ENCODE results near the gene SCAF11. TPM values are rescaled to one million over a fixed set of nuclear protein-coding genes. Genes with fewer than 3 reads are reported as not detected.

SCAF11 gene
- polyA plus RNA-seq, 1 experiment = 25.2 TPM

DNA sequence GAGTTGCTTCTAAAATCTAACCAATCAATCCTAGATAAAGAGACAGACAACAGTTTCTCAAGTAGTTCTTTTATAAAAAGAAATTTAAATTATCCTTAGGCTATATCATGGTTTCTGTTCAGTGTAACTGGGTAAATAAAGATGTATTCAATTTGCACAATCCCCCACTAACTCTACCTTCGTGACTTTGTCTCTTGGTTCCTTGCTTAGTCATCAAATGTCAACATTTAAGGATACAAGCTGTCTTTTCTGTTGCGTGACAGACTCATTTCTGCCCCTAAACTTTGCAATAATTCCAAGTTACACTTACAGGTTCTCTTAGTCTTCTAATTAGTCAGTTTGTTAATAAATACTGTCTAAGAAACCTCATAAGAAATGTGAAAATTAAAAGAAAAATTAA, 50.6 kb downstream of the SCAF11 start:
- no peaks in the 10 kb centered on the region for H3K27me3 ChIP-seq (ENCODE audit: control insufficient read depth, insufficient read depth, low read length)
- CTCF ChIA-PET = no interaction called here
- H3K4me3 ChIP-seq (ENCODE audit: low read depth, low read length) = no peak overlapping the region
- POLR2A ChIA-PET = no interaction called here
- H3K36me3 ChIP-seq (ENCODE audit: control insufficient read depth, insufficient read depth, low read length) = peaks cover 5% of the 10 kb centered on the region; the same call in 1 of the 2 replicates
- DNase-seq (ENCODE audit: low read depth) = no peak
- TF ChIP-seq, protein P1, sequence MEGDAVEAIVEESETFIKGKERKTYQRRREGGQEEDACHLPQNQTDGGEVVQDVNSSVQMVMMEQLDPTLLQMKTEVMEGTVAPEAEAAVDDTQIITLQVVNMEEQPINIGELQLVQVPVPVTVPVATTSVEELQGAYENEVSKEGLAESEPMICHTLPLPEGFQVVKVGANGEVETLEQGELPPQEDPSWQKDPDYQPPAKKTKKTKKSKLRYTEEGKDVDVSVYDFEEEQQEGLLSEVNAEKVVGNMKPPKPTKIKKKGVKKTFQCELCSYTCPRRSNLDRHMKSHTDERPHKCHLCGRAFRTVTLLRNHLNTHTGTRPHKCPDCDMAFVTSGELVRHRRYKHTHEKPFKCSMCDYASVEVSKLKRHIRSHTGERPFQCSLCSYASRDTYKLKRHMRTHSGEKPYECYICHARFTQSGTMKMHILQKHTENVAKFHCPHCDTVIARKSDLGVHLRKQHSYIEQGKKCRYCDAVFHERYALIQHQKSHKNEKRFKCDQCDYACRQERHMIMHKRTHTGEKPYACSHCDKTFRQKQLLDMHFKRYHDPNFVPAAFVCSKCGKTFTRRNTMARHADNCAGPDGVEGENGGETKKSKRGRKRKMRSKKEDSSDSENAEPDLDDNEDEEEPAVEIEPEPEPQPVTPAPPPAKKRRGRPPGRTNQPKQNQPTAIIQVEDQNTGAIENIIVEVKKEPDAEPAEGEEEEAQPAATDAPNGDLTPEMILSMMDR (IDR thresholded peaks at IDR 0.05; ENCODE audit: insufficient read depth, low read depth, low read length) = no peak

DNA sequence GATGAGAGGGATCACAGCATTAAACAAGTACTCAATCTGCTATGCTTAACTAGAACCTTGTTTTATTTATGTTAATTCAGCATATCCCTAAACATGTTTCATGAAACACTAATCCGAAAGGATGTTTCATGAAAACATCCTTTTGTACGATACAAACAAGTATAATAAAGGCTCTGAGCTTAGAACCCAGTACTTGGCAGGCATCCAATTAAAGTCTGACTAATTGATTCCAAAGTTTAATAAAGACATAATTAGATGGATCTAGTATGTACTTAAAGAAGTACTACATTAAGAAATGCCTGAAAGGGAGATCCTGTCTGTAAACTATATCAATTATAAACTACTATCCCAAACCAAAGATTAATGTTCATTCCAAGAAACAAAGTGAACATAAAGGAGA, 51.8 kb downstream of the SCAF11 start:
- ChIA-PET POLR2A (no interaction called here), CTCF (no interaction called here)
- Histone ChIP-seq H3K36me3 (ENCODE audit: control insufficient read depth, insufficient read depth, low read length) (peaks cover 5% of the 10 kb centered on the region; the same call in 1 of the 2 replicates), H3K27me3 (ENCODE audit: control insufficient read depth, insufficient read depth, low read length) (no peaks in the 10 kb centered on the region), H3K4me3 (ENCODE audit: low read depth, low read length) (no peak overlapping the region)
- TF ChIP-seq, protein P1 (IDR thresholded peaks at IDR 0.05; ENCODE audit: insufficient read depth, low read depth, low read length) = no peak
- no peak for DNase-seq (ENCODE audit: low read depth)

DNA sequence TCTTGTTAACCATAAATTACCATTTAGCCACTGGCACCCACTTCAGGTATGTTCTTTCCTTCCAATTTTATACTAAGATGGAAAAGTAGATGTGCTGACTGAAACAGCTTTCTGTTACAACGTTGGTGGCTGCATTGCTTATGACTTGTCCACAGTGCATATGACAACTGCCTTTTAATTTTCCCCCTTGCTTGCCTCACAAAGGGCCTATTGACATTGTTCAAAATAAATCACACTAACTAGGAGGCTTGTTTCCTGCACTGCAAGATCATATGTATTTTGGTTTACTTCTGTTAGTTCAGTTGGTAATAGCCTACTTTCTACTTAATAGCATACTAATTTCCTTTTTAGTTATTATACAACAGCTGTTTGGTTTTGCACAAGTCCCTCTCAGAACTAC, 55.4 kb downstream of the SCAF11 start:
- no peaks in the 10 kb centered on the region for H3K27me3 ChIP-seq (ENCODE audit: control insufficient read depth, insufficient read depth, low read length)
- TF ChIP-seq, protein P1 (IDR thresholded peaks at IDR 0.05; ENCODE audit: insufficient read depth, low read depth, low read length) = no peak
- ChIA-PET POLR2A (no interaction called here), CTCF (interaction anchor here (1.3 kb wide), 1 partner anchor 22 kb away, joined by 5 read pairs; no protein-coding TSS in a partner anchor)
- DNase-seq (ENCODE audit: low read depth) = no peak
- no peak overlapping the region for H3K4me3 ChIP-seq (ENCODE audit: low read depth, low read length)
- 0 out of 2 replicates have a peak, but pooled peaks cover 2% of the 10 kb centered on the region for H3K36me3 ChIP-seq (ENCODE audit: control insufficient read depth, insufficient read depth, low read length)

DNA sequence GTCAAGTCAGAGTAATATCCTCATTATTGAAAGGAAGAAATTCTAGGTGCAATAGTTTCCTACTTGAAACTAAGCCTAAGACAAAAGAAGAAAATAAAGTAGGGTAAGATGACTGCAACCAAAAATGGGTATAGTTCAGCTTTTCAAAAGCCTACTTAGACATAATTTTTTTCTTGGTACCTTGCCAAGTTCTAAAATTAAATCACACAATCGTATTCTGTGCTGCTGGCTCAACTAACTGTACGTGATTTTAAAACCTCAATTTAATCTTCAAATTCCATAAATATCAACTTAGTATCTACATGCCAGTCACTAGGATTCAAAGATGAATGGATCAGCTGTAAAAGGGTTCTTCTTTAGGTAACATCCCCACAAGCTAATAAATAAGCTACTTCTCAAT, 56.9 kb downstream of the SCAF11 start:
- POLR2A ChIA-PET = no interaction called here
- peaks cover 2% of the 10 kb centered on the region for H3K36me3 ChIP-seq (ENCODE audit: control insufficient read depth, insufficient read depth, low read length)

GRCh38 chr12:45930369-45930768, 60.0 kb downstream of the SCAF11 start:
- ChIA-PET POLR2A (no interaction called here), CTCF (no interaction called here)
- Histone ChIP-seq H3K27me3 (ENCODE audit: control insufficient read depth, insufficient read depth, low read length) (no peaks in the 10 kb centered on the region), H3K36me3 (ENCODE audit: control insufficient read depth, insufficient read depth, low read length) (peaks cover 9% of the 10 kb centered on the region), H3K4me3 (ENCODE audit: low read depth, low read length) (no peak overlapping the region)
- TF ChIP-seq, protein P1 (IDR thresholded peaks at IDR 0.05; ENCODE audit: insufficient read depth, low read depth, low read length) = no peak
- no peak for DNase-seq (ENCODE audit: low read depth)

More for the DNA sequence above, 56.9 kb downstream of the SCAF11 start:
- TF ChIP-seq, protein P1 (IDR thresholded peaks at IDR 0.05; ENCODE audit: insufficient read depth, low read depth, low read length) = no peak
- CTCF ChIA-PET = interaction anchor here (0.6 to 1.1 kb wide), 2 partner anchors 13 to 224 kb away, joined by 3 to 6 read pairs; no protein-coding TSS in a partner anchor
- H3K27me3 ChIP-seq (ENCODE audit: control insufficient read depth, insufficient read depth, low read length) = no peaks in the 10 kb centered on the region
- no peak overlapping the region for H3K4me3 ChIP-seq (ENCODE audit: low read depth, low read length)
- no peak for DNase-seq (ENCODE audit: low read depth)
